Fibroblast of lung (primary cell): ENCODE results near the gene PLOD2. TPM values are rescaled to one million over a fixed set of nuclear protein-coding genes. Genes with fewer than 3 reads are reported as not detected.
A peak's percentile ranks its signal among the peaks of the same experiment; 100 is the strongest.

ENCODE experiments used
- DNase-seq, 2 donors: peaks; one replicate each; pipeline versions ENCODE4 v3.0.0 to v3.0.0-alpha.2; 2010; ENCODE audit warnings: low read depth in 2 of 2
- H2AFZ ChIP-seq: 2 replicates; pipeline ENCODE4 v1.5.1; 2012; ENCODE audit warnings: low read length, control low read depth, inconsistent platforms
- H3K27ac ChIP-seq: 2 replicates; pipeline ENCODE4 v1.5.1; 2011; ENCODE audit warnings: low read length, control low read depth; ENCODE audit not compliant: insufficient read depth
- H3K27me3 ChIP-seq: 2 replicates; pipeline ENCODE4 v1.5.1; 2011; ENCODE audit warnings: mild to moderate bottlenecking, low read length; ENCODE audit not compliant: control insufficient read depth, insufficient read depth
- H3K36me3 ChIP-seq: 2 replicates; pipeline ENCODE4 v1.5.1; 2011; ENCODE audit warnings: low read length; ENCODE audit not compliant: control insufficient read depth, insufficient read depth
- H3K4me1 ChIP-seq: 2 replicates; pipeline ENCODE4 v1.5.1; 2011; ENCODE audit warnings: low read length; ENCODE audit not compliant: control insufficient read depth, insufficient read depth; ENCODE audit errors: extremely low read depth
- H3K4me2 ChIP-seq: 2 replicates; pipeline ENCODE4 v1.5.1; 2011; ENCODE audit warnings: low read length, control low read depth; ENCODE audit not compliant: insufficient read depth; ENCODE audit errors: extremely low read depth
- H3K4me3 ChIP-seq, 4 experiments: fragments of 200-600 bp in 1 of 4; sonication (generic) in 1 of 4; replicated peaks in 1 of 4; 2 replicates each; pipeline ENCODE4 v1.5.1; 2011 to 2016; ENCODE audit warnings: low read length in 4 of 4, low read depth in 3 of 4, mild to moderate bottlenecking in 3 of 4, control low read depth in 2 of 4, inconsistent platforms in 1 of 4, mixed read lengths in 1 of 4; ENCODE audit not compliant: insufficient read depth in 1 of 4; ENCODE audit errors: control extremely low read depth in 1 of 4
- H3K79me2 ChIP-seq: 2 replicates; pipeline ENCODE4 v1.5.1; 2012; ENCODE audit warnings: mild to moderate bottlenecking, low read length, inconsistent platforms; ENCODE audit not compliant: control insufficient read depth, insufficient read depth
- H3K9ac ChIP-seq: 2 replicates; pipeline ENCODE4 v1.5.1; 2011; ENCODE audit warnings: mild to moderate bottlenecking, low read length, control low read depth; ENCODE audit not compliant: insufficient read depth
- H3K9me3 ChIP-seq: 2 replicates; pipeline ENCODE4 v1.5.1; 2012; ENCODE audit warnings: low read depth, low read length; ENCODE audit not compliant: control insufficient read depth, insufficient read depth
- H4K20me1 ChIP-seq: 2 replicates; pipeline ENCODE4 v1.5.1; 2011; ENCODE audit warnings: low read length; ENCODE audit not compliant: control insufficient read depth, insufficient read depth; ENCODE audit errors: extremely low read depth
- EZH2 ChIP-seq: IDR thresholded peaks from 2 replicates; pipeline ENCODE4 v1.5.1; 2012; ENCODE audit warnings: low read length, control low read depth, mild to moderate bottlenecking; ENCODE audit errors: missing control alignments
- polyA plus RNA-seq, 2 donors: library from polyadenylated mRNA; depleted of rRNA in 1 of 2; stranded (reverse) in 1 of 2; unstranded in 1 of 2; fragments of >200 nt; gene quantifications; 2 replicates each; pipeline ENCODE4 v1.2.1, GENCODE V29; 2011 to 2012; ENCODE audit warnings: missing spikeins in 1 of 2
- total RNA-seq: library from RNA; depleted of rRNA; stranded (reverse); fragments of >200 nt; gene quantifications from 2 replicates; pipeline ENCODE4 v1.2.1, GENCODE V29; 2014
- TF ChIP-seq, protein P1 (sequence below), 2 donors: IDR thresholded peaks in 1 of 2; conservative IDR thresholded peaks in 1 of 2; 1 replicate in 1 of 2; 2 replicates in 1 of 2; pipeline ENCODE4 v1.5.1; 2011 to 2012; ENCODE audit warnings: low read length in 2 of 2, control low read depth in 1 of 2, inconsistent platforms in 1 of 2, low read depth in 1 of 2, mild to moderate bottlenecking in 1 of 2

PLOD2 gene
- total and polyA plus RNA-seq, 2 donors (not counting 1 experiment from before 2014, with no cell fraction given), result 91.8 to 114 TPM

DNA sequence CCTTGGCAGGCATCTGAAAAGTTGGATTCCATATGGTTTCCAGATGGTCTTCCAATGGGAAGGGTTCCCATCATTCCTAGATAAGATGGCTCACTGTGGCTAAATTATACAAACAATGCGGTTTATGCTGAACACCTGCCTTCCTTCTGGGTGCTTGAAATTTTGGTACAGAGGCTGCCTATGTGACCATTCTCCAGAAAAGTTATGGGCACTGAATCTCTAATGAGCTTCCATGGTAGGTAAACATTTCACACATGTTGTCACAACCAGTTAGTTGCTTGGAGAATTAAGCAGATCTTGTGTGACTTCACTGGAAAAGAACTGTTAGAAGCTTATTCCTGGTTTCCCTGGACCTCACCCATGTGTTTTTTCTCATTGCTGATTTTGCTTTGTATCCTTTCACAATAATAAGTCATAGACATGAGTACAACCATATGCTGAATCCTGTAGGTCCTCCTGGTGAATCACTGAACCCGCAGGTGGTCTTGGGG lies 30.1 kb downstream of the PLOD2 start:
- Histone ChIP-seq H3K4me2 (no peak overlapping the region), H3K27me3 (no peaks in the 10 kb centered on the region), H2AFZ (no peak overlapping the region), H3K36me3 (no peaks in the 10 kb centered on the region), H3K79me2 (peaks cover 7% of the 10 kb centered on the region), H3K27ac (no peak overlapping the region), H3K9ac (no peak overlapping the region), H4K20me1 (no peaks in the 10 kb centered on the region), H3K9me3 (no peaks in the 10 kb centered on the region), H3K4me3 (no peak overlapping the region), H3K4me1 (peaks cover 6% of the 10 kb centered on the region)
- no peak for TF ChIP-seq EZH2
- TF ChIP-seq, protein P1, sequence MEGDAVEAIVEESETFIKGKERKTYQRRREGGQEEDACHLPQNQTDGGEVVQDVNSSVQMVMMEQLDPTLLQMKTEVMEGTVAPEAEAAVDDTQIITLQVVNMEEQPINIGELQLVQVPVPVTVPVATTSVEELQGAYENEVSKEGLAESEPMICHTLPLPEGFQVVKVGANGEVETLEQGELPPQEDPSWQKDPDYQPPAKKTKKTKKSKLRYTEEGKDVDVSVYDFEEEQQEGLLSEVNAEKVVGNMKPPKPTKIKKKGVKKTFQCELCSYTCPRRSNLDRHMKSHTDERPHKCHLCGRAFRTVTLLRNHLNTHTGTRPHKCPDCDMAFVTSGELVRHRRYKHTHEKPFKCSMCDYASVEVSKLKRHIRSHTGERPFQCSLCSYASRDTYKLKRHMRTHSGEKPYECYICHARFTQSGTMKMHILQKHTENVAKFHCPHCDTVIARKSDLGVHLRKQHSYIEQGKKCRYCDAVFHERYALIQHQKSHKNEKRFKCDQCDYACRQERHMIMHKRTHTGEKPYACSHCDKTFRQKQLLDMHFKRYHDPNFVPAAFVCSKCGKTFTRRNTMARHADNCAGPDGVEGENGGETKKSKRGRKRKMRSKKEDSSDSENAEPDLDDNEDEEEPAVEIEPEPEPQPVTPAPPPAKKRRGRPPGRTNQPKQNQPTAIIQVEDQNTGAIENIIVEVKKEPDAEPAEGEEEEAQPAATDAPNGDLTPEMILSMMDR (conservative IDR thresholded peaks at IDR 0.05 in 1 of 2, IDR thresholded peaks at IDR 0.05 in 1 of 2; ENCODE audit: low read depth in 1 of 2, low read length in 2 of 2), result no peak
- peak; percentile 44 to 88 for DNase-seq

DNA sequence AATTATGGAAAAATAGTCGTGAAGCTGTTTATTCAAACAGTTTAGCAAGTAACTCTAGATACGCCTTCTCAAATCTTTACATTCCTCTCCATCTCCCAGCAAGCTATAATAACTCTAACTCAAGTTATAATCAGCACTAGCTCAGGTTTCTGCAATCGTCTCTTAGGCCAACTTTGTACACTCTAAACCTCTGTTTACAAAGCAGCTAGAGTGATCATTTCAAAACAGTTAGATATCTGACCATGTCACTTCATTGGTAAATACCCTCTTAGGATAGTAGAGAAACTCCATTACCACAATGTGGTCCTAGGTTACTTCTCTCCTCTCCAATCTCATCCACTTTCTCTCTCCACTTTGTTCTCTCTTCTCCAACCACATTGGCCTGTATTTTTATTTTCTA lies 31.2 kb downstream of the PLOD2 start:
- H3K9me3 ChIP-seq, result no peaks in the 10 kb centered on the region
- DNase-seq, result no peak
- H3K27me3 ChIP-seq, result no peaks in the 10 kb centered on the region
- H3K79me2 ChIP-seq, result peaks cover 7% of the 10 kb centered on the region
- no peak overlapping the region for H3K9ac ChIP-seq
- H3K4me2 ChIP-seq, result no peak overlapping the region
- TF ChIP-seq, protein P1 (conservative IDR thresholded peaks at IDR 0.05 in 1 of 2, IDR thresholded peaks at IDR 0.05 in 1 of 2; ENCODE audit: low read depth in 1 of 2, low read length in 2 of 2), result no peak
- no peak for TF ChIP-seq EZH2
- peaks cover 6% of the 10 kb centered on the region for H3K4me1 ChIP-seq
- no peak overlapping the region for H3K27ac ChIP-seq
- no peak overlapping the region for H3K4me3 ChIP-seq
- no peak overlapping the region for H2AFZ ChIP-seq
- no peaks in the 10 kb centered on the region for H3K36me3 ChIP-seq
- H4K20me1 ChIP-seq, result no peaks in the 10 kb centered on the region

DNA sequence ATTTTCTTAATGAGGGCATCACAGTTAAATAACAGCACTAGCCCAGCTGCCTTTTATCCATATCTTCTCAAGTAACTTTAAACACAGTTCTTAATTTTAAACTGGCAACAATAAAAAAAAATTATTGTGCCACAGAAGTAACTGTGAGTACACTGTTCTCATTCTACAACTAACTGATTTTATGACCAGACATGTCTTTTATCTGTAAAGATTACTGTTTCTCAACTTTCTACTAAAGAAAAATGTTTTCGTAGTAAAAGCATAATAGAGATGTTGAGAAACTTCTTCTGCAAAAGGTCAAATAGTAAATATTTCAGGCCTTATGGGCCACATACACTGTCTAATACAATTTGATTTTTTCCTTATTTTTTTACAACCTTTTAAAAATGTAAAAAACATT lies 32.0 kb downstream of the PLOD2 start:
- TF ChIP-seq, protein P1 (conservative IDR thresholded peaks at IDR 0.05 in 1 of 2, IDR thresholded peaks at IDR 0.05 in 1 of 2; ENCODE audit: low read depth in 1 of 2, low read length in 2 of 2), result no peak
- no peak for TF ChIP-seq EZH2
- H3K9ac ChIP-seq, result no peak overlapping the region
- no peak overlapping the region for H3K4me3 ChIP-seq
- no peaks in the 10 kb centered on the region for H3K27me3 ChIP-seq
- H3K79me2 ChIP-seq, result peaks cover 7% of the 10 kb centered on the region
- no peaks in the 10 kb centered on the region for H3K9me3 ChIP-seq
- H3K36me3 ChIP-seq, result no peaks in the 10 kb centered on the region
- H4K20me1 ChIP-seq, result no peaks in the 10 kb centered on the region
- no peak for DNase-seq
- no peak overlapping the region for H3K27ac ChIP-seq
- no peak overlapping the region for H3K4me2 ChIP-seq
- H2AFZ ChIP-seq, result no peak overlapping the region
- peaks cover 6% of the 10 kb centered on the region for H3K4me1 ChIP-seq
